ENCODE measurements around the gene TMBIM4.

GRCh38 chr12:66085998-66086397, 83.8 kb downstream of the TMBIM4 start:
- TF ChIP-seq CTCF (IDR thresholded peaks at IDR 0.05) (no peak), POLR2A (IDR thresholded peaks at IDR 0.05) (no peak)
